CD14-positive monocyte (primary cell): ENCODE measurements around the gene ZBTB44. TPM values are rescaled to one million over a fixed set of nuclear protein-coding genes. Genes with fewer than 3 reads are reported as not detected.

Experiments used
- DNase-seq, 3 donors: peaks; one replicate each; pipeline ENCODE4 v3.0.0-alpha.2; 2011 to 2022
- H2AFZ ChIP-seq: 2 replicates; pipeline ENCODE4 v1.6.0; 2012; ENCODE audit warnings: mild to moderate bottlenecking, low read depth, low read length, inconsistent platforms; ENCODE audit not compliant: insufficient read depth, poor library complexity, severe bottlenecking
- H3K27ac ChIP-seq, 2 donors: 1 replicate in 1 of 2; 2 replicates in 1 of 2; pipeline ENCODE4 v1.5.1; 2012 to 2013; ENCODE audit warnings: low read length in 2 of 2, control low read depth in 1 of 2, inconsistent platforms in 1 of 2, low read depth in 1 of 2, mild to moderate bottlenecking in 1 of 2
- H3K27me3 ChIP-seq, 2 donors: one replicate each; pipeline versions ENCODE4 v1.6.0 to v1.6.1; 2011 to 2013; ENCODE audit warnings: low read length in 2 of 2; ENCODE audit not compliant: control insufficient read depth in 2 of 2, insufficient read depth in 2 of 2
- H3K36me3 ChIP-seq, 2 donors: replicated peaks in 1 of 2; 1 replicate in 1 of 2; 2 replicates in 1 of 2; pipeline versions ENCODE4 v1.5.1 to v1.6.1; 2012 to 2013; ENCODE audit warnings: low read length in 2 of 2, control low read depth in 1 of 2, inconsistent platforms in 1 of 2, mild to moderate bottlenecking in 1 of 2; ENCODE audit not compliant: insufficient read depth in 2 of 2, control insufficient read depth in 1 of 2
- H3K4me1 ChIP-seq, 2 donors: 1 replicate in 1 of 2; 2 replicates in 1 of 2; pipeline versions ENCODE4 v1.5.1 to v1.6.1; 2012 to 2013; ENCODE audit warnings: low read length in 2 of 2, control low read depth in 1 of 2, inconsistent platforms in 1 of 2, mild to moderate bottlenecking in 1 of 2, moderate library complexity in 1 of 2; ENCODE audit not compliant: insufficient read depth in 2 of 2, control insufficient read depth in 1 of 2
- H3K4me2 ChIP-seq: replicated peaks from 2 replicates; pipeline ENCODE3; 2012; ENCODE audit warnings: low read length, moderate library complexity, mild to moderate bottlenecking; ENCODE audit not compliant: poor library complexity, severe bottlenecking; ENCODE audit errors: extremely low read depth
- H3K4me3 ChIP-seq, 3 experiments: fragments of 200-600 bp in 1 of 3; sonication (generic) in 1 of 3; replicated peaks in 1 of 3; 1 replicate in 2 of 3; 2 replicates in 1 of 3; pipeline ENCODE4 v1.5.1; 2011 to 2013; ENCODE audit warnings: low read length in 3 of 3, mild to moderate bottlenecking in 3 of 3, control low read depth in 2 of 3, low read depth in 2 of 3, inconsistent platforms in 1 of 3, moderate library complexity in 1 of 3
- H3K79me2 ChIP-seq: 2 replicates; pipeline ENCODE4 v1.6.0; 2012; ENCODE audit warnings: mild to moderate bottlenecking, control low read depth, inconsistent platforms, low read length, moderate library complexity; ENCODE audit not compliant: insufficient read depth
- H3K9ac ChIP-seq: 2 replicates; pipeline ENCODE4 v1.6.0; 2017; ENCODE audit warnings: low read length, mild to moderate bottlenecking; ENCODE audit not compliant: insufficient read depth, poor library complexity, severe bottlenecking
- H3K9me3 ChIP-seq, 2 donors: replicated peaks in 1 of 2; 1 replicate in 1 of 2; 2 replicates in 1 of 2; pipeline versions ENCODE4 v1.5.1 to v1.6.1; 2012 to 2013; ENCODE audit warnings: low read length in 2 of 2, control low read depth in 1 of 2; ENCODE audit not compliant: control insufficient read depth in 1 of 2, insufficient read depth in 1 of 2
- H4K20me1 ChIP-seq: 2 replicates; pipeline ENCODE4 v1.6.0; 2012; ENCODE audit warnings: mild to moderate bottlenecking, low read length, control low read depth, moderate library complexity; ENCODE audit not compliant: insufficient read depth
- H3K27ac Mint-ChIP-seq, 7 donors: one replicate each; pipeline ENCODE4 v1.8.0; 2020; ENCODE audit warnings: mild to moderate bottlenecking in 7 of 7, mixed read lengths in 7 of 7, moderate library complexity in 6 of 7, inconsistent platforms in 2 of 7
- H3K27me3 Mint-ChIP-seq, 3 donors: one replicate each; pipeline ENCODE4 v1.8.0; 2021 to 2022; ENCODE audit warnings: low read depth in 3 of 3, mild to moderate bottlenecking in 3 of 3, mixed read lengths in 3 of 3, moderate library complexity in 3 of 3, inconsistent platforms in 1 of 3
- H3K36me3 Mint-ChIP-seq, 2 donors: one replicate each; pipeline ENCODE4 v1.8.0; 2020; ENCODE audit warnings: mixed read lengths in 2 of 2, inconsistent platforms in 1 of 2, mild to moderate bottlenecking in 1 of 2
- H3K4me1 Mint-ChIP-seq: one replicate; pipeline ENCODE4 v1.8.0; 2020; ENCODE audit warnings: mild to moderate bottlenecking, mixed read lengths
- H3K4me3 Mint-ChIP-seq, 2 donors: one replicate each; pipeline ENCODE4 v1.8.0; 2020; ENCODE audit warnings: mild to moderate bottlenecking in 2 of 2, mixed read lengths in 2 of 2, moderate library complexity in 1 of 2
- H3K9me3 Mint-ChIP-seq, 7 donors: one replicate each; pipeline ENCODE4 v1.8.0; 2020 to 2022; ENCODE audit warnings: mixed read lengths in 7 of 7, mild to moderate bottlenecking in 6 of 7, moderate library complexity in 6 of 7, inconsistent platforms in 2 of 7
- CTCF ChIP-seq: fragments of 200-600 bp; IDR thresholded peaks from one replicate; pipeline ENCODE4 v1.8.0; 2022; ENCODE audit warnings: antibody characterized with exemption, mild to moderate bottlenecking
- WGBS: methylation state at CpG from one replicate; pipeline ENCODE4 v1.1.5; 2013; ENCODE audit warnings: missing lambda C conversion rate; ENCODE audit not compliant: insufficient coverage; 5-methylcytosine and 5-hydroxymethylcytosine counted together
- intact Hi-C, 2 donors: fragments of 100-400 bp; cut with micrococcal nuclease; formaldehyde crosslinking; loops; one replicate each; pipeline versions ENCODE4 v1.15.0 to v1.15.1; 2023
- polyA plus RNA-seq, 3 donors: library from polyadenylated mRNA; depleted of rRNA in 1 of 3; unstranded in 2 of 3; stranded (reverse) in 1 of 3; fragments of 300-500 nt in 2 of 3; fragments of >200 nt in 1 of 3; fragmentation: Illumina TruSeq in 2 of 3; gene quantifications; 1 replicate in 2 of 3; 2 replicates in 1 of 3; pipeline ENCODE4 v1.2.3, GENCODE V29; 2012 to 2021

ZBTB44 gene
- polyA plus RNA-seq, 3 donors = 2.4 to 21.3 (median 2.7) TPM

- no peak for DNase-seq
- H3K27me3 ChIP-seq = no peaks in the 10 kb centered on the region
- no peak overlapping the region for H3K4me3 ChIP-seq
- no peak for TF ChIP-seq CTCF
- H4K20me1 ChIP-seq = peaks cover 23% of the 10 kb centered on the region
- no peak overlapping the region for H2AFZ ChIP-seq
- peaks cover 5 to 36% of the 10 kb centered on the region in 2 donors for H3K4me1 ChIP-seq
- H3K4me1 Mint-ChIP-seq = peaks cover 58% of the 10 kb centered on the region
- H3K27me3 Mint-ChIP-seq = no peaks in the 10 kb centered on the region
- WGBS = 75% methylated on average over 1 of the region's 2 CpGs
- H3K9me3 Mint-ChIP-seq = peaks cover 3 to 8% (median 4%) of the 10 kb centered on the region in 7 donors
- no peak overlapping the region for H3K4me2 ChIP-seq
- intact Hi-C loops = no loop called here
- H3K27ac Mint-ChIP-seq = peak overlapping the region in 1 of 7 donors; percentile 57
- no peaks in the 10 kb centered on the region for H3K36me3 ChIP-seq
- H3K27ac ChIP-seq = no peak overlapping the region
- no peak overlapping the region for H3K9ac ChIP-seq
- peaks cover 12 to 18% of the 10 kb centered on the region in 2 donors for H3K36me3 Mint-ChIP-seq
- H3K9me3 ChIP-seq = no peaks in the 10 kb centered on the region
- H3K79me2 ChIP-seq = peaks cover 100% of the 10 kb centered on the region
- H3K4me3 Mint-ChIP-seq = no peak overlapping the region
Observed at GRCh38 chr11:130308886-130309285, 5.8 kb downstream of the ZBTB44 start.

GRCh38 chr11:130308059-130308458 lies 6.7 kb downstream of the ZBTB44 start:
- no CpG with 5 or more reads among the region's 7 CpGs for WGBS
- peaks cover 5 to 33% of the 10 kb centered on the region in 2 donors for H3K4me1 ChIP-seq
- intact Hi-C loops = no loop called here
- TF ChIP-seq CTCF = no peak
- H2AFZ ChIP-seq = no peak overlapping the region
- no peak overlapping the region for H3K4me3 Mint-ChIP-seq
- H3K27me3 Mint-ChIP-seq = no peaks in the 10 kb centered on the region
- H3K9me3 Mint-ChIP-seq = peaks cover 3 to 8% (median 4%) of the 10 kb centered on the region in 7 donors
- no peaks in the 10 kb centered on the region for H3K36me3 ChIP-seq
- peaks cover 52% of the 10 kb centered on the region for H3K4me1 Mint-ChIP-seq
- peaks cover 100% of the 10 kb centered on the region for H3K79me2 ChIP-seq
- H3K27ac Mint-ChIP-seq = peak overlapping the region in 2 of 7 donors; percentile 16 to 28
- peaks cover 12 to 18% of the 10 kb centered on the region in 2 donors for H3K36me3 Mint-ChIP-seq
- H4K20me1 ChIP-seq = peaks cover 28% of the 10 kb centered on the region
- H3K4me3 ChIP-seq = no peak overlapping the region
- no peaks in the 10 kb centered on the region for H3K27me3 ChIP-seq
- no peak overlapping the region for H3K4me2 ChIP-seq
- H3K9ac ChIP-seq = no peak overlapping the region
- H3K9me3 ChIP-seq = no peaks in the 10 kb centered on the region
- peak in 2 of 3 donors; percentile 11 for DNase-seq
- H3K27ac ChIP-seq = peak overlapping the region in 1 of 2 donors; percentile 31
